GM18511 (cell line): ENCODE measurements around the gene SLC39A6.
"Not testable (repeated sequence)": the region's sequence is repeated elsewhere in the genome, so short reads cannot be mapped to it uniquely, and the experiment has no call there.

Experiments
- ATAC-seq: cut with Tn5 transposase; IDR thresholded peaks from one replicate; pipeline ENCODE4 v1.9.1; 2021; ENCODE audit warnings: mild to moderate bottlenecking, moderate library complexity; ENCODE audit not compliant: unreplicated experiment

The SLC39A6 gene

DNA sequence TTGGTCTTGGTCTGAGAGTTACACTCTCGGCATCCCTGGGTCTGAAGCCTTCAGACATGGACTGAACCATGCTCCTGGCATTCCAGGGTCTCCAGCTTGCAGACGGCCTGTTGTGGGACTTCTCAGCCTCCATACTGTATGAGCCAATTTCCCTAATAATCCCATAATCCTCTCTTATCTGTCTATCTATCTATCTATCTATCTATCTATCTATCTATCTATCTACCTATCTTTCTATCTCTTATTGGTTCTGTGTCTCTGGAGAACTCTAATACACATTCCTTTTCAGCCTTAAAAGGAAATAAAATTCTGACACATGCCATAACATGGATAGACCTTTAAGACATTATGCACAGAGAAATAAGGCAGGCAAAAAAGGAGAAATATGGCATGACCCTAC, 24.4 kb downstream of the SLC39A6 start:
- no peak for ATAC-seq

DNA sequence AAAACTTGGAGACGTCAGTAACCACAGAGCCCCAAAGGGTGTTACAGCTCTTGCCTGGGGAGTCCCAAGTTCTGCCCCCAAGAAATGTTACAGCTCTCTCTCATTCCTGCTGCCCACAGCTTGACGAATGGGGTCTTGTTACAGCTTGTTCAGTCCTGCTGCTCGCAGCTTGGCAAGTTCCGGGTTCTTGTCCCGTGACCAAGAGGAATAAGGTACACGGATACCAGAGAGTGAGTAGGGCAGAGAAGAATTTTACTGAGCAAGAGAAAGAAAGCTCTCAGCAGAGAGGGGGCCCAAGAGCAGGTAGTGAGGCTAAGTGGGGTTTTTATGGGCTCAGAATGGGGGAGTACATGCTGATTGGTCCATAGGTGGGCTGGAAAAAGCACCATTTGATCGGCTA, 27.2 kb downstream of the SLC39A6 start:
- no peak for ATAC-seq

DNA sequence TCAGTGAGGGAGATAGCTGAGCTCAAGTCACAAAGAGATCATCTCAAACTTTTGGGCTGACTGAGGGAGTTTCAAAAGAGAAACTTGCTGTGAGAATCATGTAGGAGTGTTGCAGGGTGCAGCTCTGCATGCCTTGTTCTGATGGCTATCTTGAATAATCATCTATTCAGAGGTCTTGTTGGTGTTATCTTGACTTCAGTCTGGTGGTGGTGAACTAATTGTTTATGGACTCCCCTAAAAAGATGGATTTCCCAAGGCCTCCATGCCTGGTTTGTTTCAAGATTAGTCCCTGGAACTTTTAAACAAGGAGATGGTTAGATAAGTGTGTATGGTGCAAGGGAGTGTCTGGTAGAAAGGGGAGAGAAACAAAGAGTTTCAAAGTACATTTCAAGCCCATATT, 29.8 kb downstream of the SLC39A6 start:
- ATAC-seq: no peak

DNA sequence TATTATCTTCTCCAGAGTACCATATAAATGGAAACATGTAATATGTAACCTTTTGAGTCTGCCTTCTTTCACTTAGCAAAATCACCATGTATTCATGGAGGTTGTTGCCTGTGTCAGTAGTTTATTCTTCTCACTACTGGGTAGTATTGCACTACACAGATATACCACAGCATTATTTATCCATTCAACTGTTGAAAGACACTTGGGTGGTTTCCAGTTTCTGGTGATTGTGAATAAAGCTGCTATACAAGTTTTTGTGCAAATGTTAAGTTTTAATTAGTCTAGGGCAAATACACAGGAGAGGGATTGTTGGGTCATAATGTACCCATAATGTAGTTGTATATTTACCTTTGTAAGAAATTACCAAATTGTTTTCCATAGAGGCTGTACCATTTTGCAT, 32.2 kb downstream of the SLC39A6 start:
- ATAC-seq: no peak

DNA sequence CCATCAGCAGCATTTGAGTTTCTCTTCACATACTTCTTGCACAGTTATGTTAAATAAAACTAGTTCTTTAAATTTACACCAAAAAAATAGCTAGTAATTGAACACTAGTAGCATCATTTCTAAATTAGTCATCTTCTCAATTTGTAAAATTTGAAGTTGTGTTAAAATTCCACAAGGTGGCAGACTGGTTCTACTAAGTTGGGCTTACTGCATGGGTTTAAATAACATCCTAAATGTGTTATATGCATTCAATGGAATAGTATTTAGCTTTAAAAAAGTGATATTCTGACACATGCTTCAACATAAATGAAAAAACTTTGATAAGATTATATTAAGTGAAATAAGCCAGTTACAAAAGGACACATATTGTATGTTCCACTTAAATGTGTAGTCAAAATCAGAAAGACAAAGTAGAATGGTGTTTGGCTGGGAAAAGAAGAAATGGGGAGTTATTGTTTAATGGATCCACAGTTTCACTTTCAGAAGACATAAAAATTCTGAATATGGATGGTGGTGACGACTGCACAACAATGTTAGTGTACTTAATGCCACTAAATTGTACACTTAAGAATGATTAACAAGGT, 33.1 kb downstream of the SLC39A6 start:
- no peak for ATAC-seq

DNA sequence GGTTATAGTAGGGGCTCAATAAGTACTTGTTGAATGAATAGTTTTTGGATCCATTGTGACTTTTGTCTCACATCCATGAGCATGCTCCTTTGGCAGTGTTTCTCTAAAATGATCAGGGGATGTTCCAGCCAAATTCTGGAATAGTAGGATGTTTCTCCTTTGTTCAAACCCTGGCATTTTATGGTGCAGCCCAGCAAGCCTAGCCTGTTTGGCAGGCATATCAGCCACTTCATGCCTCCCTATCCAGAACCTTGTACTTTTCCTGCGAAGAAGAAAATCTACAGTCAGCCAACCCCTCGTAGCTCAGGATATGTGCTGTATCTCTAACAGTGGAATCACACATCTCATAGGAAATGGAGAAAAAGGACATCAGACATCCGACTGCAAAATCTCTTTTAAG, 34.7 kb downstream of the SLC39A6 start:
- no peak for ATAC-seq

DNA sequence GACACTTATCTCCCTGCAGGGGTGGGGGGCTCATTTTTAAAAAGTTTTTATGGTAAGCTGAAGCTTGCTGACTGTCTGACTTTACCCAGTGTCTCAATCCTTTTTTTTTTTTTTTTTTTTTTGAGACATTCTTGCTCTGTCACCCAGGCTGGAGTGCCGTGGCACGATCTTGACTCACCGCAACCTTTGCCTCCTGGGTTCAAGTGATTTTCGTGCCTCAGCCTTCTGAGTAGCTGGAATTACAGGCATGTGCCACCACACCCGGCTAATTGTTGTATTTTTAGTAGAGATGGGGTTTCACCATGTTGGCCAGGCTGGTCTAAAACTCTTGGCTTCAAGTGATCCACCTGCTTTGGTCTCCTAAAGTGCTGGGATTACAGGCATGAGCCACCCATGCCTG, 37.0 kb downstream of the SLC39A6 start:
- not testable (repeated sequence) for ATAC-seq

DNA sequence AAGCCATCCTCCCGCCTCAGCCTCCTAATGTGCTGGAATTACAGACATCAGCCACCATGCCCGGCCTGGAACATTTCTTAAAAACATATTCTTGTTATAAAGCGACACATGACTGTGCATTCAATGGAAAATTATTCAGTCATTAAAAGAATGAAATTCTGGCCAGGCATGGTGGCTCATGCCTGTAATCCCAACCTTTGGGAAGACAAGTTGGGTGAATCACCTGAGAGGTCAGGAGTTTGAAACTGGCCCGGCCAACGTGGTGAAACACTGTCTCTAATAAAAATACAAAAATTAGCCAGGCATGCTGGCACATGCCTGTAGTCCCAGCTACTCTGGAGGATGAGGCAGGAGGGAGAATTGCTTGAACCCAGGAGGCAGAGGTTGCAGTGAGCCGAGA, 40.1 kb downstream of the SLC39A6 start:
- no peak for ATAC-seq

DNA sequence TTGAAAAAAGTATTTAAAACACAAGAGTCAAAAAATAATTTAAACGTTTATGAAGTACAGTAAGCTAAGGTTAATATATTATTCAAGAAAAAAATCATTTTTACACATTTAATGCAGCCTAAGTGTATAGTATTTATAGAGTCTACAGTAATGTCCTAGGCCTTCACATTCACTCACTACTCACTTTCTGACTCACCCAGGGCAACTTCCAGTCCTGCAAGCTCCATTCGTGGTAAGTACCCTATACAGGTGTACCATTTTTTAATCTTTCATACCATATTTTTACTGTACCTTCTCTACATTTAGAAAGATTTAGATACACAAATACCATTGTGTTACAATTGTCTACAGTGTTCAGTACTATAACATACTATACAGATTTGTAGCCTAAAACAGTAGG, 40.9 kb downstream of the SLC39A6 start:
- ATAC-seq: no peak

DNA sequence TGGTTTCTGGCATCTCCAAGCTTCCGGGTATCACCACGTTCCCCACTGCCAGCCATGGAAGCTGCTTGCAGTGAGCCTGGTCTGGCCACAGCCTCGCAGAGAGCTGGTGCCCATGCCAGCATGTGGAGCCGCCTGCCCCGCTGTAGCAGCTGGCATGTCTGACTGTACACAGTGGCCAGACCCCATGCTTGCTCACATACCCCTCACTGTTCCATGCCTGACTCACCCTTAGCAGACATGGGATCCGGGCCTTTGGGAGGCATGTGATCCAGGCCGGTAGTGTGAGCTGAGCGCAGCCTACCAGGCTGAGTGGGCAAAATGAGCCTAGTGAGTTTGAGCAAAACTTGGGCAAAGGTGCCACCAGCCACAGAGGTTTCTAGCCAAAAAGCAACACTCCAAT, 43.0 kb downstream of the SLC39A6 start:
- no peak for ATAC-seq

DNA sequence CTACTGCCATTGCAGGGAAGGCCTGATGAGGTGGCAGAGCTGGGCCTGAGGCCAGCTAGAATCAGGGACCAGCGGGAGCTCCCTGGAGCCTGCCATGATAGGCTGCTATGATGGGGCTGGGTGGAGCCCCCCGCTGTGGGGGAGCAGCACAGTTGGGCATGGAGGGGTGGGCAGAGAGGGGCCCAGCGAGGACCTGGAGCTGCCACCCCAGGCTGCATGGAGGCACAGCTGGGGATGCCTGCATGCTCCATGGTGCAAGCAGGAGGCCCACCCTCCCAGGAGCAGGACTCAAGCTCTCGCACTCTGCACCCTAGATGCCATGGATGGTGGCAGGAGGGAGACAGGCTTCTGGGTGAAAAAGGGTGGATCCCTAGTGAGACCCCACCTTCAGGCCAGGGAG, 43.9 kb downstream of the SLC39A6 start:
- ATAC-seq: no peak

DNA sequence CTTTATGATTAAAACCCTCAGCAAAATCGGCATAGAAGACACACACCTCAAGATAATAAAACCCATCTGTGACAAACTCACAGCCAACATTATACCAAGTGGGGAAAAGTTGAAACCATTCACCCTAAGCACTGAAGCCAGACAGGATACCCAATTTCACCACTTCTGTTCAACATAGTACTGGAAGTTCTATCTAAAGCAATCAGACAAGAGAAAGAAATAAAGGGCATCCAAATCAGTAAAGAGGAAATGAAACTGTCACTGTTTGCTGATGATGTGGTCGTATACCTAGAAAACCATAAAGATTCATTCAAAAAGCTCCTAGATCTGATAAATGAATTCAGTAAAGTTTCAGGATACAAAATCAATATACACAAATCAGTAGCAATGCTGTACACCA, 45.4 kb downstream of the SLC39A6 start:
- ATAC-seq: no peak

DNA sequence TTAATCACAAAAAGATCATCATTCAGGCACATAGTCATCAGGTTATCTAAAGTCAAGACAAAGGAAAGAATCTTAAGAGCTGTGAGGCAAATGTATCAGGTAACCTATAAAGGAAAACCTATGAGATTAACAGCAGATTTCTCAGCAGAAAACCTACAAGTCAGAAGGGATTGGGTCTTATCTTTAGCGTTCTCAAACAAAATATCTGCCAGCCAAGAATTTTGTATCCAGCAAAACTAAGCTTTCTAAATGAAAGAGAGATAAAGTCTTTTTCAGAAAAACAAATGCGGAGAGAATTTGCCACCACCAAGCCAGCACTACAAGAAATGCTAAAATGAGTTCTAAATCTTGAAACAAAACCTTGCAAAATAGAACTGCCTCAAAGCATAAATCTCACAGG, 48.0 kb downstream of the SLC39A6 start:
- not testable (repeated sequence) for ATAC-seq

DNA sequence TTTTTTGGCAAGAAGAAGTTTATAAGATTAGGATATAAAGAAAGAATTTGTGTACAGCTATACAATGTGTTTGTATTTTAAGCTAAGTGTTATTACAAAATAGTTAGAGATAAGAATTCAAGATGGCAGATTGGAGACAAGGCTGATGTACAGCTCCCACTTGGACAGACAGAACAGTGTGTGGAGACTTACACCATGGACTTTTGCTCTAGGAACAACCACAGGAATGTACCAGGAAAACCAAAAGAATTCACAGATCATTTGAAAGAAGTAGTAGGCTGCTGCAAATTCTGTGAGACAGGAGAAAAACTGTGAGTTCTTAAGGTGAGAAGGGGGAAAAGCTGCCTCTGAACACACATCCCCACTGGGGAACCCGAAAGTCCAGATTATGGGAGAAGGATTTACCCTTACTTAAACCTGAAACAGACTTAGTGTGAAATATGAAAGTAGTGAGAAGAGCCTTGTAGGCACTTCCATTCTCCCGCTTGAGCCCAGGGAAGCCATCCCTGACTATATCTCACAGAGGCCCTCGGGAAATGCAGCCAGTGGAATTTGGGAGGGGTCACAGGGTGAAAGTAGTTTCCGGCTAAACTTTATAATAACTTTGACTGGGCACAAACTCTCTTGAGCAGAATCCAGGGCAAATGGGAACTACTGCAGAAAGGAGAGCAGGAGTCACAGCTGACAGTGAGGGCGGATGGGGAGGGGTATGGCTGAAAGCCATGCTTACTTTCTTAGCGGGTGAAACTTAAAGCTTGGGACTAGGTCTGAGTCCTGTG, 50.2 kb downstream of the SLC39A6 start:
- no peak for ATAC-seq

DNA sequence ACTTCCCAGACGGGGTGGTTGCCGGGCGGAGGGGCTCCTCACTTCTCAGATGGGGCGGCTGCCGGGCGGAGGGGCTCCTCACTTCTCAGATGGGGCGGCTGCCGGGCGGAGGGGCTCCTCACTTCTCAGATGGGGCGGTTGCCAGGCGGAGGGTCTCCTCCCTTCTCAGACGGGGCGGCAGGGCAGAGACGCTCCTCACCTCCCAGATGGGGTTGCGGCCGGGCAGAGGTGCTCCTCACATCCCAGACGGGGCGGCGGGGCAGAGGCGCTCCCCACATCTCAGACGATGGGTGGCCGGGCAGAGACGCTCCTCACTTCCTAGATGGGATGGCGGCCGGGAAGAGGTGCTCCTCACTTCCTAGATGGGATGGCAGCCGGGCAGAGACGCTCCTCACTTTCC, 51.4 kb downstream of the SLC39A6 start:
- ATAC-seq: not testable (repeated sequence)

DNA sequence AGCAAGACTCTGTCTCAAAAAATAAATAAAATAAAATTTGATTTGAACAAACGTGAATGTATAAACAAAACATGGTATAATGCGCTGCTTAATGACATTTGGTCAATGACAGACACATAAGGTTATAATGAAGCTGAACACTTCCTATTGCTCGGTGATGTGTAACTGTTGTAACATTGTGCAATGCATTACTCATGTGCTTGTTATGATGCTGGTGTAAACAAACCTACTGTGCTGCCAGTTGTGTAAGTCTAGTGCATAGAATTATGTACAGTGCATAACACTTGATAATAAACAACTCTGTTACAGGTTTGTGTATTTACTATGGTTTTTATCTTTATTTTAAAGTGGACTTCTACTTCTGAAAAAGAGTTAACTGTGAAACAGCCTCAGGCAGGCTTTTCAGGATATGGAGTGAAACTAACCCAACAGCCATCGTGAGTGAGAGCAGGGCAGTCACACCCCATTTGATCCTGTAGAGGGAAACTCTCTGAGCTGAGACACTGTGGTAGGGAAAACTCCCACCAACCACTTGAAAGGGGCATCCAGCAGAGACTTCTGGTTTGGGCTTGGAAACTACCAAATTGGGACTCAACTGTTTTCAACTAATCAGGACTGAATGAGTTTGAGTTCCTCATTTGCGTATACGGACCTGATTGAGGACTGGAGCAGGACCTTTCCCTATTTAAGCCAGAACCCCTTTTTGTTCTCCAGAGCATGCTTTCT, 53.1 kb downstream of the SLC39A6 start:
- ATAC-seq: no peak

DNA sequence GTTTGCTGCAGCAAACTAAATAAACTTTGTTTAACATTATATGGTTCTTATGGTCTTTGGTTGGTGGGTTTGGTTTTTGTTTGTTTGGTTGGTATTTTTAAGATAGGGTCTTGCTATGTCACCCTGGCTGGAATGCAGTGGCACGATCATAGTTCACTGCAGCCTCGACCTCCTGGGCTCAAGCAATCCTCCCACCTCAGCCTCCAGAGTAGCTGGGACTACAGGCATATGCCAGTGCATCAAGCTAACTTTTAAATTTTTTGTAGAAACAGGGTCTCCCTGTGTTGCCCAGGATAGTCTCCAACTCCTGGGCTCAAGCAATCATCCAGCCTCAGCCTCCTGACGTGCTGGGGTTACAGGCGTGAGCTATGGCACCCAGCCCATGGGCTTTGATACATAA, 54.7 kb downstream of the SLC39A6 start:
- no peak for ATAC-seq

DNA sequence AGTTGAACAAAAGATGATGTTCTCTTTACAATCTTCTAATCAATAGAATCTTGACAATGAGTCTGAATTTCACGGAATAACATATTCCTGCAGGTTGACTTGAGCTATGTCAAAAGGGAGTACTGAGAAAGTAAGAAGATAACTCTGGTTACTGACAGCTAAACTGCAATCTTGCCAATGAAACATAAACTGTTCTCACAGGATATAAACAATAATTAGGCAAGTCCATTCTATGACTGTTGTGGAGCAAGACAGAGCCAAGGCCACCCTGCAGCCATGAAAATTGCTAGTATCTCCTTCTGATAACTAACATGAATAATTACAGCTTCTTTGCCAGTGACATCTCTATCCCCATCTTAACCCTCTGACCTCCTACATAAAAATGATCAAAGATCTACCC, 55.5 kb downstream of the SLC39A6 start:
- no peak for ATAC-seq

DNA sequence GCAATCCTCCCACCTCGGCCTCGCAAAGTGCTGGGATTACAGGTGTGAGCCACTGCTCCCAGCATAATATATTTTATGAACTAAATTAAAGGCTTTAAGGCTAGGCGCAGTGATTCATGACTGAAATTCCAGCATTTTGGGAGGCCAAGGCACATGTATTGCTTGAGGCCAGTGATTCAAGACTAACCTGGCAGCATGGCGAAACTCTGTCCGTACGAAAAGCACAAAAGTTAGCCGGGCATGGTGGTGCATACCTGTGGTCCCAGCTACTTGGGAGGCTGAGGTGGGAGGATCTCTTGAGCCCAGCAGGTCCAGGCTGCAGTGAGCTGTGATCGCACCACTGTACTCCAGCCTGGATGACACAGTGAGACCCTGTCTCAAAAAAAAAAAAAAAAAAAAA, 56.7 kb downstream of the SLC39A6 start:
- not testable (repeated sequence) for ATAC-seq

DNA sequence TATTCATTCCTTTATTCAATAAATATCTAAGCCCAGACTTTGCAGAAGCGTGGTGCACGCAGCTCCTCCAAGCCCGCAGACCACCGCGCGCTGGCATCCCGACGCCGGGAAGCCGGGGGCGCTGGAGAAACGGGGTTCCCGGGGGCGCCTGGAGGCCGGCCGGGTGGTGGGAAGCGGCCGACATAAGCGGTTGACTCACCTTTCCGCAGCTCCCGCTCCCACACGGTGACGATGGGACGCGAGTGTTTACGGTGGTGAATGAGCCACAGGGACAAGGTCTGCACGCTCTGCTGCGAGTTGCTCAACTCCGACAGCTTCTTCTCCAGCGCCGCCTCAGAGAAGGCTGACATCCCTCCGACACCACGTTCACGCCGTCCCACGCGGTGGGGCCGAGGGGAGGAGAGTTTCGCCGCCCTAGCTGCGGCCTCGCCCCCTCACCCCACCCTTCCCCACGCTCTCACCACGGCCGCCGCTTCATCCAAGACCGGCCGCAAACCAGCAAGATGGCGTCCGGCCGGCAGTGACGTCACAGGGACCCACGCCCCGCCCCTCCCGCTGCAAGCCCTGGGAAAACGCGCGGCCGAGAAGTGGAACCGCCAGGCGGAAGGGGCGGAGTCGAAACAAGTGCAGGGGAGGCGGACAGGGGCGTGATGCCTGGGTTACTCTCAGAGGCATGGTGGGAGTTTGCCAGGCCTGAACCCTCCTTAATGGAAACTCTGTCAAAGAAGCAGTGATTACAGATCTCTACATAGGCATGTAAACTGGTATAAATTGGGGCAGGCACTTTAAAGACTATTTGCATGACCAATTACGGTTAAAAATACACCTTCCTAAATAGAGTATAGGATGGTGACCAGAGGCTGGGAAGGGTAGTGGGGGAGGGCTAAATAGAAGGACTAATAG, 61.8 kb downstream of the SLC39A6 start, which contains the start of gene RPRD1A:
RPRD1A (minus strand) TSS at position 505 of the 903 bp plus-strand sequence; CDS start at position 350, 155 bp downstream.
- peak; percentile 97 for ATAC-seq

DNA sequence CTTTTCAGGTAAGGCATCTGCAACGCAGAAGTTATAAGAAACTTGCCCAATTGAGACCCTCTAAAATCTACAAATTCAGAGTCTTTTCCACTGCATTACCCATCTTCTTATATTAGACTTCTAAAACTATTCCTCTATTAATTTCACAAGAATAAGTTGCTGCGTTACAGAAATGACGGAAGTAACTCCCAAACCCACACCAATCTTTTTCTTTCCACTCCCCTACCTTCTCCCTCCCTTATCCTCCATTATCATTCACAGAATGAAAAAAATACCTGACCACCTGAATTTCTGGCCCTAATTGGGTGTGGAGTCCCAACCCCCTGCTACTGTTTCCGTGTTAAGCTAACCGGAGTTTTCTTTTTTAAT, 62.5 kb downstream of the SLC39A6 start:
- peak; percentile 6 for ATAC-seq
